GM12891 (cell line): ENCODE results near the gene FAF1.

Source experiments
- POLR2A ChIP-seq: IDR thresholded peaks from 2 replicates; pipeline ENCODE4 v1.6.1; 2011; ENCODE audit warnings: low read depth, low read length, control low read depth
- TAF1 ChIP-seq: IDR thresholded peaks from 2 replicates; pipeline ENCODE4 v1.6.1; 2011; ENCODE audit warnings: low read depth, low read length, control low read depth

DNA sequence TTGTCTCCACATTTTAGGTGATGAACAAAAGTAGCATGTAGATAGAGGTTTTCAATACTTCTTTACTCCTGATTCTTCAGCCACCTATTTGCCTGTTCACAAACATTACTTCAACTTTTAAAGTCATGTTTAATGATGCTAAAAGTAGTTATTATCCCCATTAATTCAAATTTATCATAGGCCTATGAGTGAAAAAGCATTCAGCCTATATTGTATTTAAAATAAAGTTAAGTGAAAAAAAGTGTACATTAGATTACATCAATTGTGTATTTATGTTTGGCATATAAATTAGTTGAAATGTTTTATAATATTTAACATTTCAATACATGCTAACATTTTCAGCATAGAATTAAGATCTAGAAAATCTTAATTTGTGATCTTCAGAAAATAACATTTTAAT lies 20.4 kb upstream of the FAF1 start:
- TF ChIP-seq POLR2A (no peak), TAF1 (no peak)
